Erythroblast (primary cell): ENCODE results near the gene CRYZL1.

Experiments used
- GATA1 ChIP-seq: IDR thresholded peaks from 2 replicates; pipeline ENCODE4 v1.6.1; 2011; ENCODE audit warnings: low read depth, mild to moderate bottlenecking, control low read depth, low read length, moderate library complexity
- POLR2A ChIP-seq: IDR thresholded peaks from 2 replicates; pipeline ENCODE4 v1.6.1; 2011; ENCODE audit warnings: mild to moderate bottlenecking, low read length

- TF ChIP-seq POLR2A (no peak), GATA1 (no peak)
These were observed 10.6 kb upstream of the CRYZL1 start for GRCh38 chr21:33651965-33652680.
